Transverse colon (tissue), 4 donors: ENCODE results near the gene MPP4. TPM values are rescaled to one million over a fixed set of nuclear protein-coding genes. Genes with fewer than 3 reads are reported as not detected.

Source experiments
- DNase-seq: peaks from one replicate; pipeline ENCODE4 v3.0.0-alpha.2; 2019
- H3K27ac ChIP-seq, 4 donors: fragments of 200-600 bp; sonication (generic); 2 replicates each; pipeline ENCODE4 v1.5.1; 2016 to 2018; ENCODE audit warnings: inconsistent platforms in 4 of 4
- H3K27me3 ChIP-seq: fragments of 200-600 bp; sonication (generic); 2 replicates; pipeline ENCODE4 v1.5.1; 2017; ENCODE audit warnings: inconsistent platforms
- H3K36me3 ChIP-seq, 4 donors: fragments of 200-600 bp; sonication (generic); 2 replicates each; pipeline ENCODE4 v1.5.1; 2017 to 2019; ENCODE audit warnings: inconsistent platforms in 4 of 4
- H3K4me1 ChIP-seq, 4 donors: fragments of 200-600 bp; sonication (generic); 2 replicates each; pipeline ENCODE4 v1.5.1; 2017 to 2020; ENCODE audit warnings: inconsistent platforms in 4 of 4
- H3K4me3 ChIP-seq, 4 donors: fragments of 200-600 bp; sonication (generic); 1 replicate in 1 of 4; 2 replicates in 3 of 4; pipeline versions ENCODE4 v1.5.1 to v1.6.1; 2017 to 2019; ENCODE audit warnings: inconsistent platforms in 4 of 4
- H3K9me3 ChIP-seq, 2 donors: fragments of 200-600 bp; sonication (generic); 2 replicates each; pipeline ENCODE4 v1.5.1; 2017 to 2019; ENCODE audit warnings: inconsistent platforms in 2 of 2
- EP300 ChIP-seq: sonication (generic); formaldehyde crosslinking; IDR thresholded peaks from one replicate; pipeline ENCODE4 v1.6.1; 2017; ENCODE audit warnings: antibody characterized with exemption, low read depth
- POLR2A ChIP-seq: fragments of 450-650 bp; IDR thresholded peaks from one replicate; pipeline ENCODE4 v1.6.1; 2016; ENCODE audit warnings: antibody characterized with exemption, mild to moderate bottlenecking, moderate library complexity
- POLR2AphosphoS5 ChIP-seq, 3 donors: sonication (generic); formaldehyde crosslinking; IDR thresholded peaks; one replicate each; pipeline ENCODE4 v1.6.1; 2016; ENCODE audit warnings: antibody characterized with exemption in 3 of 3
- WGBS, 2 donors: methylation state at CpG; one replicate each; pipeline ENCODE4 v1.1.5; 2018; ENCODE audit warnings: low coverage in 1 of 2; 5-methylcytosine and 5-hydroxymethylcytosine counted together
- in situ Hi-C, 4 donors: fragments of 200-750 bp; cut with MboI; loops; one replicate each; pipeline versions ENCODE4 v1.15.0 to v1.15.1; 2017; ENCODE audit warnings: low sequenced_read_pairs in 3 of 4, low pct_ligation_motif_present in 1 of 4, low pct_unique_long_range_greater_than_20kb in 1 of 4
- intact Hi-C: fragments of 100-400 bp; cut with DNase I; formaldehyde crosslinking; loops from one replicate; pipeline ENCODE4 v1.15.1; 2023; ENCODE audit warnings: low total_unique reads
- total RNA-seq, 4 donors: library from RNA; depleted of rRNA; stranded (reverse); fragments of >200 nt; gene quantifications; one replicate each; pipeline ENCODE4 v1.1.0, GENCODE V29; 2016
- TF ChIP-seq, protein P1 (sequence below), 5 experiments: fragments of 200-600 bp in 3 of 5; fragments of 450-650 bp in 2 of 5; sonication (generic) in 3 of 5; IDR thresholded peaks; 1 replicate in 2 of 5; 2 replicates in 3 of 5; pipeline ENCODE4 v1.5.1; 2016 to 2017; ENCODE audit warnings: antibody characterized with exemption in 5 of 5, inconsistent platforms in 3 of 5, mild to moderate bottlenecking in 2 of 5, moderate library complexity in 1 of 5

The MPP4 gene
- total RNA-seq, 4 donors from 2014 or later: not detected

DNA sequence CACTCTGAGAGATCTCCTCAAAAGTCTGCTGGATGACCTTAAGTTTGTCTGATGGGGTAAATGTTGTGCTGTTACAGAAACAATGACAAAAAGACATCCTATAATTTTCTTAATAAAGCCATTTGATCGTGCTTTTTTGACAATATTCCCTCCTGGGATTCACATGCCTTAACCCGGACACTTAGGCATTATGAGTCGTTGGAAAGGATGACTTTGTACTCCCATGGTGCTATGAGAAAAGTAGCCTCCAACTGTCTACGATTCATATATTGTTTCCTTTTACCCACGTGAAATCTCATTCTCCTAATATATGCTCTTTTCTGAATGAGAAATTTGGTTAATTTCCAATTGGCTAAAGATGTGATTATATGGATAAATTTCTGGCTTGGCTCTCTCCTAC is 6.1 kb upstream of the MPP4 start:
- TF ChIP-seq, protein P1, sequence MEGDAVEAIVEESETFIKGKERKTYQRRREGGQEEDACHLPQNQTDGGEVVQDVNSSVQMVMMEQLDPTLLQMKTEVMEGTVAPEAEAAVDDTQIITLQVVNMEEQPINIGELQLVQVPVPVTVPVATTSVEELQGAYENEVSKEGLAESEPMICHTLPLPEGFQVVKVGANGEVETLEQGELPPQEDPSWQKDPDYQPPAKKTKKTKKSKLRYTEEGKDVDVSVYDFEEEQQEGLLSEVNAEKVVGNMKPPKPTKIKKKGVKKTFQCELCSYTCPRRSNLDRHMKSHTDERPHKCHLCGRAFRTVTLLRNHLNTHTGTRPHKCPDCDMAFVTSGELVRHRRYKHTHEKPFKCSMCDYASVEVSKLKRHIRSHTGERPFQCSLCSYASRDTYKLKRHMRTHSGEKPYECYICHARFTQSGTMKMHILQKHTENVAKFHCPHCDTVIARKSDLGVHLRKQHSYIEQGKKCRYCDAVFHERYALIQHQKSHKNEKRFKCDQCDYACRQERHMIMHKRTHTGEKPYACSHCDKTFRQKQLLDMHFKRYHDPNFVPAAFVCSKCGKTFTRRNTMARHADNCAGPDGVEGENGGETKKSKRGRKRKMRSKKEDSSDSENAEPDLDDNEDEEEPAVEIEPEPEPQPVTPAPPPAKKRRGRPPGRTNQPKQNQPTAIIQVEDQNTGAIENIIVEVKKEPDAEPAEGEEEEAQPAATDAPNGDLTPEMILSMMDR (IDR thresholded peaks at IDR 0.05): no peak
- no peak for TF ChIP-seq POLR2AphosphoS5 (IDR thresholded peaks at IDR 0.05)
- no peak for TF ChIP-seq POLR2A
- TF ChIP-seq EP300: no peak
- no peak for DNase-seq
- no peaks in the 10 kb centered on the region for H3K4me1 ChIP-seq
- no peaks in the 10 kb centered on the region for H3K27me3 ChIP-seq
- no peaks in the 10 kb centered on the region for H3K9me3 ChIP-seq
- peaks cover 0 to 53% (median 17%) of the 10 kb centered on the region in 4 donors for H3K36me3 ChIP-seq
- H3K27ac ChIP-seq: no peak overlapping the region
- in situ Hi-C loops (no loop called here), intact Hi-C loops (no loop called here)
- no peak overlapping the region for H3K4me3 ChIP-seq
- 92 to 96% methylated on average over 5 of the region's 5 CpGs for WGBS, 2 donors

DNA sequence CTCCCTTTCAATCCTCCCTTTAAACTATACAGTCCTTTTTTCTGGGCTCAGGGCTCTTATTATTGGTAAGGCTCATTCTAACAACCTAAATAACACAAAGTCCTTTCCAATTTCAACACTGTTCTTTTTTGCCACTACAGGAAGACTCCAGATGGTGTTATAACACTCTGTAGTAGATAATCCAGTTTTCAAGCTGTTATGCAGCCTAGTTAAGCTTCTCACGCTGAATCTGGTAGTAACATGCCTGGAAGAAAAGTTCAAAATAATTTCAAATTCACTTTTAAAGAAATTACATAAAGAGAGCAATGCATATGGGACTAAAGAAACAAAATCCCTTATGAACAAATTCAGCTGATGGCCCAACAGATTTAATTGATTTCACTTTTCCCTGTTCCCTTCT is 3.2 kb upstream of the MPP4 start:
- H3K27me3 ChIP-seq: no peaks in the 10 kb centered on the region
- H3K4me1 ChIP-seq: no peaks in the 10 kb centered on the region
- no peaks in the 10 kb centered on the region for H3K9me3 ChIP-seq
- TF ChIP-seq POLR2A: no peak
- TF ChIP-seq EP300: no peak
- TF ChIP-seq, protein P1 (IDR thresholded peaks at IDR 0.05): no peak
- TF ChIP-seq POLR2AphosphoS5 (IDR thresholded peaks at IDR 0.05): no peak
- no peak overlapping the region for H3K4me3 ChIP-seq
- H3K27ac ChIP-seq: no peak overlapping the region
- in situ Hi-C loops (no loop called here), intact Hi-C loops (no loop called here)
- peaks cover 0 to 36% (median 11%) of the 10 kb centered on the region in 4 donors for H3K36me3 ChIP-seq
- no peak for DNase-seq
- 97% methylated on average over 1 of the region's 1 CpG; no CpG with 5 or more reads in 1 of the 2 donors for WGBS, 2 donors

DNA sequence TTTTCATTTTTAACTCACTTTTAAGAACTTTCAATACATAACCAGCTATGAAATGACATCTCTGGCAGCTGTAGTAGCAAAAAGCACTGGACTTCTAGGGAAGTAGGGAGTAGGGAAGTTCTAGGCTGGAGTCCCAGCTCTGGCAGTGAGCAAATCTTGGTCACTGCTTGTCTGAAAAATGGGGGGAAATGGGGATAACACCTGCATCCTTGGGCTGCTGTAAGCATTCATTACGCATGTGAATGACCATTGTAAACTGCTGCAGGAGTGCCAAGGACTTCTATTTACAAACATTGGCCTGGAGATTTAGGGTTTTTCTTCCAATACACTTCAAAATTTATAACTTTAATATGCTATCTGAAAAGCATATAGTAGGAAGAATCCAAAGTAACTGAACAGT is 972 bp upstream of the MPP4 start:
- DNase-seq: no peak
- H3K4me3 ChIP-seq: no peak overlapping the region
- 60 to 77% methylated on average over 1 of the region's 1 CpG for WGBS, 2 donors

DNA sequence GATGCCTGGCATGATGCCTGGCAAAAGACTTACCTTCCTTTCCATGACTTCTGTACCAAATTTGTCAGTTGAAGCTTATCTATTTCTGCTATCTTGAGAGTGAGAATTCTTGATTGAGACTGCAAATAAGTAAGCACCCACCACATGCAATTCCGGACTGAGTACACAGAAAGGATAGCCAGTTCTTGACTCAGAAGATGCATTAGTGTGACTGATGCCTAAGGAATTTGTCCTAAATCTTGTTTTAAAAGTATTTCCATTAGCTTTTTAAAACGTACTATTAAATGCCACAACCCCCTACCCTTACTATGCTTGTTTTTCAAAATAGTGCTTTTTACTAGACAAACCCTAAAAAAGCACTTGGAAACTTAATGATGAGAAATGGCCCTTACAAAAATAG is 545 bp downstream of the MPP4 start:
- Histone ChIP-seq H3K27me3 (no peaks in the 10 kb centered on the region), H3K27ac (no peak overlapping the region), H3K4me1 (no peaks in the 10 kb centered on the region), H3K36me3 (peaks cover 0 to 12% (median 3%) of the 10 kb centered on the region in 4 donors), H3K4me3 (no peak overlapping the region), H3K9me3 (no peaks in the 10 kb centered on the region)
- in situ Hi-C loops (no loop called here), intact Hi-C loops (no loop called here)
- DNase-seq: no peak
- 65 to 69% methylated on average over 2 of the region's 2 CpGs for WGBS, 2 donors
- no peak for TF ChIP-seq EP300
- no peak for TF ChIP-seq POLR2A
- TF ChIP-seq POLR2AphosphoS5 (IDR thresholded peaks at IDR 0.05): no peak
- TF ChIP-seq, protein P1 (IDR thresholded peaks at IDR 0.05): no peak

More for the DNA sequence above, 972 bp upstream of the MPP4 start:
- in situ Hi-C loops (no loop called here), intact Hi-C loops (no loop called here)
- peaks cover 0 to 27% (median 6%) of the 10 kb centered on the region in 4 donors for H3K36me3 ChIP-seq
- H3K27ac ChIP-seq: no peak overlapping the region
- H3K27me3 ChIP-seq: no peaks in the 10 kb centered on the region
- no peaks in the 10 kb centered on the region for H3K9me3 ChIP-seq
- no peak for TF ChIP-seq EP300
- TF ChIP-seq POLR2A: no peak
- TF ChIP-seq, protein P1 (IDR thresholded peaks at IDR 0.05): no peak
- TF ChIP-seq POLR2AphosphoS5 (IDR thresholded peaks at IDR 0.05): no peak
- no peaks in the 10 kb centered on the region for H3K4me1 ChIP-seq
